Bone marrow (tissue), 2 donors: ENCODE results near the gene NOL3.
A peak's percentile ranks its signal among the peaks of the same experiment; 100 is the strongest.

Experiments
- DNase-seq, 2 donors: peaks; one replicate each; lab custom pipeline; 2025; lab: John Stamatoyannopoulos, UW

Gene NOL3

GRCh38 chr16:67190041-67190440, 19.7 kb downstream of the NOL3 start, which contains the start of gene EXOC3L1:
TSS of gene EXOC3L1 (minus strand) at chr16:67190136. CDS start at chr16:67189676, 460 bp downstream.
- no peak for DNase-seq

GRCh38 chr16:67190448-67191399, 20.4 kb downstream of the NOL3 start:
- DNase-seq, result no peak

- no peak for DNase-seq
Measured at GRCh38 chr16:67191411-67191994, 21.2 kb downstream of the NOL3 start.

GRCh38 chr16:67191995-67192681, 21.8 kb downstream of the NOL3 start, which contains the start of gene E2F4:
TSS of gene E2F4 (plus strand) at chr16:67192155. CDS start at chr16:67192228, 73 bp downstream.
- peak; percentile 64 to 82 for DNase-seq

GRCh38 chr16:67192781-67193361, 22.5 kb downstream of the NOL3 start:
- DNase-seq, result no peak

GRCh38 chr16:67193536-67193935, 23.2 kb downstream of the NOL3 start:
- DNase-seq, result no peak

- DNase-seq, result no peak
Measured at GRCh38 chr16:67194260-67194659, 23.9 kb downstream of the NOL3 start.

GRCh38 chr16:67195676-67196075, 25.3 kb downstream of the NOL3 start:
- no peak for DNase-seq

- DNase-seq, result no peak
Measured at GRCh38 chr16:67196881-67197280, 26.5 kb downstream of the NOL3 start.

GRCh38 chr16:67197704-67198103, 27.4 kb downstream of the NOL3 start:
- DNase-seq, result no peak

GRCh38 chr16:67198238-67198734, 27.9 kb downstream of the NOL3 start:
- DNase-seq, result peak; percentile 5 to 29

- no peak for DNase-seq
Measured at GRCh38 chr16:67199011-67199807, 28.9 kb downstream of the NOL3 start, which contains the start of gene ELMO3. TSS of gene ELMO3 (plus strand) at chr16:67199131. CDS start at chr16:67199327, 196 bp downstream.

GRCh38 chr16:67199808-67200198, 29.5 kb downstream of the NOL3 start:
- DNase-seq, result no peak

GRCh38 chr16:67200491-67200890, 30.2 kb downstream of the NOL3 start:
- DNase-seq, result no peak

GRCh38 chr16:67201411-67202345, 31.3 kb downstream of the NOL3 start:
- DNase-seq, result no peak

GRCh38 chr16:67202426-67202825, 32.1 kb downstream of the NOL3 start:
- no peak for DNase-seq

- no peak for DNase-seq
Measured at GRCh38 chr16:67202956-67203493, 32.7 kb downstream of the NOL3 start.

- no peak for DNase-seq
Measured at GRCh38 chr16:67204076-67204475, 33.7 kb downstream of the NOL3 start.

- DNase-seq, result no peak
Measured at GRCh38 chr16:67206129-67206837, 35.9 kb downstream of the NOL3 start.
